Rectal smooth muscle tissue (tissue), 1 donor: ENCODE results near the gene MACROD2.

ENCODE experiments used
- H3K27ac ChIP-seq: one replicate; pipeline ENCODE4 v1.7.0; 2013; ENCODE audit warnings: low read depth, low read length, inconsistent platforms
- H3K27me3 ChIP-seq: one replicate; pipeline ENCODE4 v1.7.0; 2013; ENCODE audit warnings: low read length; ENCODE audit not compliant: control insufficient read depth, insufficient read depth
- H3K36me3 ChIP-seq: one replicate; pipeline ENCODE4 v1.7.0; 2013; ENCODE audit warnings: low read length; ENCODE audit not compliant: control insufficient read depth, insufficient read depth
- H3K4me1 ChIP-seq: one replicate; pipeline ENCODE4 v1.7.0; 2013; ENCODE audit warnings: low read length; ENCODE audit not compliant: control insufficient read depth, insufficient read depth
- H3K4me3 ChIP-seq: one replicate; pipeline ENCODE4 v1.7.0; 2013; ENCODE audit warnings: low read length
- H3K9ac ChIP-seq: one replicate; pipeline ENCODE4 v1.7.0; 2013; ENCODE audit warnings: low read length

MACROD2 gene

GRCh38 chr20:15911581-15911980 is 1916.3 kb downstream of the MACROD2 start:
- no peaks in the 10 kb centered on the region for H3K36me3 ChIP-seq
- H3K9ac ChIP-seq: no peak overlapping the region
- peaks cover 14% of the 10 kb centered on the region for H3K4me1 ChIP-seq
- no peaks in the 10 kb centered on the region for H3K27me3 ChIP-seq
- no peak overlapping the region for H3K27ac ChIP-seq
- H3K4me3 ChIP-seq: no peak overlapping the region

DNA sequence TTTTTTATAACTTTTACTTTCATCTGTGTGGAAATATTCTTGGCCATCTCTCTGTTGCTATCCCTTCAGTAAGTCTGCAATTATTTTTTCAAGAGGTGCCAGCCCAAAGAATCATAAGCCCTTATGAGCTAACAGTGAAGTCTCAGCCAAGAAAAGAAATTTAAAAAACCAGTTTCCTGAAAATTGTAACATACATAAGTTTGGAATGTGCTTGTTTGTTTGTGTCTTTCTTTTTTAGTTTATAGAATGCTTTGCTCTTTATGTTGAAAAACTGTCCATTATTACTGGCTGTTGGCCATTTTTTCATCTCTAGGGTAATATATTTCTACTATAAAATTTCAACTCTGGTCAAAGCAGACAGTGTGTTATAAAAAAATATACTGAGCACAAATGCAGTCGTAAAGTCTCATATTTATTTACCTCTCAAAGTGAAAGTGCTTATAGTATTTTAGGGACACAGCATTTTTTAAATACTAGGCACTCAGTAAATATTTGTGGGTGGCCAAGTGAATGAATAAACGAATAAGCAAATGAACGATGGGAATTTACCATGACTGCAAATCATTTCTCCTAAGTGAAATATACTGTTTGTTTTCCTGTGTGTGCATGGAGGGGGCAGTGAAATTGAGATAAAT is 1918.2 kb downstream of the MACROD2 start:
- Histone ChIP-seq H3K4me3 (no peak overlapping the region), H3K27ac (no peak overlapping the region), H3K27me3 (no peaks in the 10 kb centered on the region), H3K36me3 (no peaks in the 10 kb centered on the region), H3K4me1 (peaks cover 19% of the 10 kb centered on the region), H3K9ac (no peak overlapping the region)

GRCh38 chr20:15916623-15917022 is 1921.3 kb downstream of the MACROD2 start:
- Histone ChIP-seq H3K4me1 (peaks cover 16% of the 10 kb centered on the region), H3K9ac (no peak overlapping the region), H3K4me3 (no peak overlapping the region), H3K27ac (no peak overlapping the region), H3K27me3 (no peaks in the 10 kb centered on the region), H3K36me3 (no peaks in the 10 kb centered on the region)

- Histone ChIP-seq H3K4me1 (peaks cover 16% of the 10 kb centered on the region), H3K4me3 (no peak overlapping the region), H3K27me3 (no peaks in the 10 kb centered on the region), H3K27ac (no peak overlapping the region), H3K36me3 (no peaks in the 10 kb centered on the region), H3K9ac (no peak overlapping the region)
These were observed 1922.0 kb downstream of the MACROD2 start for GRCh38 chr20:15917283-15917682.

DNA sequence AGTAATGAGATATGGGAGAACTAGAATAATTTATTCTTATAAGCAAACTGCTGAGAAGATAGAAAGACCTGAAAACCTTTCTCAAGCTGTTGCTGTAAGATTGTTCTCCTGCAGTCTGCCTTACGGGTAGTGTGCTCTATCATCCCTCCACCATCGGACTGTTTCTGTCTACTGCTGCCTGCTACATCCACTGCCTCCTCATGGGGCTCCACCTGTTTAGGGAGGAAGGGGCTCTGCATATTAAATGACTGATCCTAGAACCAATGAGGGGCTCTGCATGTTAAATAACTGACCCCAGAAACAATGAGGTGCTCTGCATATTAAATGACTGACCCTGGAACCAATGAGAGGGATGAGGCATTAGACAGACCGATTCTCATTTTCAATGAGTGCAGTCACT is 1923.3 kb downstream of the MACROD2 start:
- Histone ChIP-seq H3K4me3 (no peak overlapping the region), H3K4me1 (peaks cover 14% of the 10 kb centered on the region), H3K27me3 (no peaks in the 10 kb centered on the region), H3K9ac (no peak overlapping the region), H3K36me3 (no peaks in the 10 kb centered on the region), H3K27ac (no peak overlapping the region)

DNA sequence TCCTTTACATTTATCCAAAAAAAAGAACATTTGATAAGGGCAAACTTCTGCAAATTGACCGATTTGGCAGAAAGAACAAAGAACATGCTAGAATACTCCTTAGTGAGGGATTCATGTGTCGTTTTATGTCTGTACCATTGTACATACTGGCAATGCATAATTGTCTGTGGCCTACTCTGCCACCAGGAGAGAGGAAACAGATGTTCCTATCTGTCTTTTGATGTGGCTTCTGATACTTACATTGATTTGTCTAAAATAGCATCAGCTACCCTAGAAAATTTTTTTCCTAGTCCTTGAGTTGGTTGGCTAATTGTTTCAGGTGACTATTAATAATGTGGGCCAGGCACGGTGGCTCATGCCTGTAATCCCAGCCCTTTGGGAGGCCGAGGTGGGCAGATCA is 1923.8 kb downstream of the MACROD2 start:
- Histone ChIP-seq H3K36me3 (no peaks in the 10 kb centered on the region), H3K27me3 (no peaks in the 10 kb centered on the region), H3K9ac (no peak overlapping the region), H3K4me3 (no peak overlapping the region), H3K4me1 (peaks cover 9% of the 10 kb centered on the region), H3K27ac (no peak overlapping the region)

DNA sequence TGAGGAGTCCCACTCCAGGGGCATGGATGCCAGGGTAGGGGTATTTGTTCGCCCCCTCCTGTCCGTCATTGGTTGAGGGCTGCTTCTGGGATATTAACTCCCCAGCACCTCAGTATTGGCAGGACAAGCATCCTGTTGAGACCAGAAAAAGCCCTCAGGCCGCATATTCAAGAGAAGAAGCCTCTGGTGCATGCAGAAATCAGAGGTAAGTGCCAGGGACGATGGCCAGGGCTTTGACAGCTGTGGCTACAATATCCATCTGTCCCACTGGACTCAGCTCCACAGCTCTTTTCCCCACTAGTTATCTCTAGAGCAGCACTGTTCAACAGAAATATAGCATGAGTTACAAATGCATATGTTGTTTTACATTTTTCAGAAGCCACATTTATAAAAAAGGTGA is 1926.6 kb downstream of the MACROD2 start:
- Histone ChIP-seq H3K36me3 (no peaks in the 10 kb centered on the region), H3K27ac (no peak overlapping the region), H3K9ac (no peak overlapping the region), H3K4me1 (peaks cover 4% of the 10 kb centered on the region), H3K27me3 (no peaks in the 10 kb centered on the region), H3K4me3 (no peak overlapping the region)

GRCh38 chr20:15922556-15922955 is 1927.2 kb downstream of the MACROD2 start:
- Histone ChIP-seq H3K4me3 (no peak overlapping the region), H3K27me3 (no peaks in the 10 kb centered on the region), H3K9ac (no peak overlapping the region), H3K4me1 (no peaks in the 10 kb centered on the region), H3K36me3 (no peaks in the 10 kb centered on the region), H3K27ac (no peak overlapping the region)

GRCh38 chr20:15923030-15923776 is 1927.9 kb downstream of the MACROD2 start:
- H3K9ac ChIP-seq: no peak overlapping the region
- no peak overlapping the region for H3K27ac ChIP-seq
- H3K4me1 ChIP-seq: no peaks in the 10 kb centered on the region
- no peak overlapping the region for H3K4me3 ChIP-seq
- H3K27me3 ChIP-seq: no peaks in the 10 kb centered on the region
- no peaks in the 10 kb centered on the region for H3K36me3 ChIP-seq

- no peak overlapping the region for H3K4me3 ChIP-seq
- H3K27me3 ChIP-seq: no peaks in the 10 kb centered on the region
- H3K4me1 ChIP-seq: no peaks in the 10 kb centered on the region
- no peak overlapping the region for H3K9ac ChIP-seq
- no peak overlapping the region for H3K27ac ChIP-seq
- no peaks in the 10 kb centered on the region for H3K36me3 ChIP-seq
These were observed 1929.2 kb downstream of the MACROD2 start for GRCh38 chr20:15924556-15924955.

DNA sequence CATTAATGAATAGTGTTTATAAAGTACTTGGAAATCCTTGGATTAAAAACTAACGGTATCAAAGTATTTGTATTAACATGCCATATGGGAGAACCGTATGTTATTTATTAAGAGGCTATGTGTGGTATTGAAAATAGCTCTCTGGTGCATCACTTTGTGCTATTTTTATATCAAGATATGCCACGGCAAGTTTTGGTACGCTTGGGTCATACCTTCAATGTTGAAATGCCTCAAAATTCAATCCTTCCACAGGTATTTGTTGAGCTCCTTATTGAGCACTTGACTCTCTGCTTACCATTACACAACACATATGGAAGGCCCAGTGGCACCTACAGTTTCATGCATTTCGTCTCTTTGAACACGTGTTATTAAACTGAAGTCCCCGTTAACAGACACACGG is 1930.1 kb downstream of the MACROD2 start:
- H3K9ac ChIP-seq: no peak overlapping the region
- H3K36me3 ChIP-seq: no peaks in the 10 kb centered on the region
- no peaks in the 10 kb centered on the region for H3K27me3 ChIP-seq
- no peaks in the 10 kb centered on the region for H3K4me1 ChIP-seq
- H3K4me3 ChIP-seq: no peak overlapping the region
- no peak overlapping the region for H3K27ac ChIP-seq

GRCh38 chr20:15927893-15928650 is 1932.8 kb downstream of the MACROD2 start:
- Histone ChIP-seq H3K4me3 (no peak overlapping the region), H3K9ac (no peak overlapping the region), H3K27ac (no peak overlapping the region), H3K36me3 (no peaks in the 10 kb centered on the region), H3K4me1 (no peaks in the 10 kb centered on the region), H3K27me3 (no peaks in the 10 kb centered on the region)
